Colonic mucosa (tissue), 4 donors: ENCODE results near the gene AUTS2. TPM values are rescaled to one million over a fixed set of nuclear protein-coding genes. Genes with fewer than 3 reads are reported as not detected.

Experiments
- DNase-seq: peaks from one replicate; pipeline ENCODE4 v3.0.0-alpha.2; 2020
- H3K27ac ChIP-seq: fragments of 200-600 bp; one replicate; pipeline ENCODE4 v1.8.0; 2021
- H3K27me3 ChIP-seq: fragments of 200-600 bp; one replicate; pipeline ENCODE4 v1.8.0; 2021
- H3K36me3 ChIP-seq: fragments of 200-600 bp; one replicate; pipeline ENCODE4 v1.8.0; 2021
- H3K4me1 ChIP-seq: fragments of 200-600 bp; one replicate; pipeline ENCODE4 v1.8.0; 2021; ENCODE audit warnings: mild to moderate bottlenecking
- H3K4me3 ChIP-seq: fragments of 200-600 bp; one replicate; pipeline ENCODE4 v1.8.0; 2021
- H3K9ac ChIP-seq, 2 donors: one replicate each; pipeline ENCODE4 v1.7.0; 2013; ENCODE audit warnings: control low read depth in 2 of 2, low read depth in 2 of 2, low read length in 2 of 2
- H3K9me3 ChIP-seq: fragments of 200-600 bp; one replicate; pipeline ENCODE4 v1.8.0; 2021
- CTCF ChIP-seq: fragments of 200-600 bp; IDR thresholded peaks from one replicate; pipeline ENCODE4 v1.8.0; 2022; ENCODE audit warnings: antibody characterized with exemption, mild to moderate bottlenecking
- intact Hi-C: fragments of 100-400 bp; cut with DNase I; formaldehyde crosslinking; loops from one replicate; pipeline ENCODE4 v1.14.1; 2022
- total RNA-seq, 2 donors: library from RNA; stranded (reverse); fragmentation: NEBNext Ultra II Directional in 1 of 2; extraction: Animal tissue kit (Norgen Biotek cat#: 25700) in 1 of 2; gene quantifications; one replicate each; pipeline ENCODE4 v1.2.1, GENCODE V29; 2021
- donor health status: healthy.
- donor health status: DM: no; HTN: no; CAD: no.
- donor health status: DM: no; HTN: no; CAD: no.

Gene AUTS2
- total RNA-seq, 2 donors from 2014 or later: 39.8 to 42.3 TPM

- Histone ChIP-seq H3K4me3 (no peak overlapping the region), H3K9ac (no peak overlapping the region), H3K4me1 (no peaks in the 10 kb centered on the region), H3K9me3 (no peaks in the 10 kb centered on the region), H3K27me3 (no peaks in the 10 kb centered on the region), H3K27ac (no peak overlapping the region), H3K36me3 (no peaks in the 10 kb centered on the region)
- intact Hi-C loops: no loop called here
- no peak for TF ChIP-seq CTCF
- peak; percentile 49 for DNase-seq
These were observed 872.5 kb downstream of the AUTS2 start for GRCh38 chr7:70470746-70471145.

GRCh38 chr7:70472601-70473237, 874.4 kb downstream of the AUTS2 start:
- Histone ChIP-seq H3K27ac (no peak overlapping the region), H3K4me3 (no peak overlapping the region), H3K9me3 (no peaks in the 10 kb centered on the region), H3K9ac (no peak overlapping the region), H3K27me3 (no peaks in the 10 kb centered on the region), H3K36me3 (no peaks in the 10 kb centered on the region), H3K4me1 (no peaks in the 10 kb centered on the region)
- DNase-seq: no peak
- TF ChIP-seq CTCF: no peak
- intact Hi-C loops: no loop called here

- intact Hi-C loops: no loop called here
- Histone ChIP-seq H3K9ac (no peak overlapping the region), H3K4me3 (no peak overlapping the region), H3K4me1 (no peaks in the 10 kb centered on the region), H3K27me3 (no peaks in the 10 kb centered on the region), H3K36me3 (no peaks in the 10 kb centered on the region), H3K27ac (no peak overlapping the region), H3K9me3 (no peaks in the 10 kb centered on the region)
- no peak for DNase-seq
- no peak for TF ChIP-seq CTCF
These were observed 876.5 kb downstream of the AUTS2 start for GRCh38 chr7:70474639-70475234.

GRCh38 chr7:70477036-70478010, 879.0 kb downstream of the AUTS2 start:
- no peak for TF ChIP-seq CTCF
- no peak for DNase-seq
- no peak overlapping the region for H3K9ac ChIP-seq
- H3K4me1 ChIP-seq: no peaks in the 10 kb centered on the region
- H3K36me3 ChIP-seq: no peaks in the 10 kb centered on the region
- H3K4me3 ChIP-seq: no peak overlapping the region
- no peaks in the 10 kb centered on the region for H3K27me3 ChIP-seq
- intact Hi-C loops: no loop called here
- H3K9me3 ChIP-seq: no peaks in the 10 kb centered on the region
- no peak overlapping the region for H3K27ac ChIP-seq

GRCh38 chr7:70479153-70480021, 881.1 kb downstream of the AUTS2 start:
- TF ChIP-seq CTCF: no peak
- DNase-seq: no peak
- Histone ChIP-seq H3K4me1 (no peaks in the 10 kb centered on the region), H3K4me3 (no peak overlapping the region), H3K27ac (no peak overlapping the region), H3K36me3 (no peaks in the 10 kb centered on the region), H3K9ac (no peak overlapping the region), H3K27me3 (no peaks in the 10 kb centered on the region), H3K9me3 (no peaks in the 10 kb centered on the region)
- intact Hi-C loops: no loop called here
